Chondrocyte (in vitro differentiated cells): ENCODE measurements around the gene COL25A1. TPM values are rescaled to one million over a fixed set of nuclear protein-coding genes. Genes with fewer than 3 reads are reported as not detected.

Experiments used
- DNase-seq: peaks from one replicate; pipeline ENCODE4 v3.0.0; 2021; ENCODE audit warnings: mixed read lengths, low spot score
- H3K27ac Mint-ChIP-seq: one replicate; pipeline ENCODE4 v1.8.0; 2021; ENCODE audit warnings: mild to moderate bottlenecking, moderate library complexity, mixed read lengths; ENCODE audit not compliant: unreplicated experiment
- H3K27me3 Mint-ChIP-seq: 2 replicates; pipeline ENCODE4 v1.8.0; 2021; ENCODE audit warnings: low read depth, mixed read lengths
- H3K36me3 Mint-ChIP-seq: 2 replicates; pipeline ENCODE4 v1.8.0; 2021; ENCODE audit warnings: low read depth, mixed read lengths
- H3K4me1 Mint-ChIP-seq: 2 replicates; pipeline ENCODE4 v1.8.0; 2021; ENCODE audit warnings: low read depth, mild to moderate bottlenecking, mixed read lengths
- H3K4me3 Mint-ChIP-seq: one replicate; pipeline ENCODE4 v1.8.0; 2021; ENCODE audit warnings: mild to moderate bottlenecking, moderate library complexity, mixed read lengths; ENCODE audit not compliant: unreplicated experiment
- H3K9me3 Mint-ChIP-seq: 2 replicates; pipeline ENCODE4 v1.8.0; 2021; ENCODE audit warnings: low read depth, mixed read lengths
- long read RNA-seq: library from polyadenylated mRNA; stranded (forward); transcript quantifications from one replicate; pipeline ENCODE4 v2.0.0, GENCODE V29; 2021
- total RNA-seq: library from RNA; stranded (reverse); gene quantifications from 3 replicates; pipeline ENCODE4 v1.2.1, GENCODE V29; 2021
- TF ChIP-seq, protein P1 (sequence below): fragments of 200-600 bp; sonication (generic); IDR thresholded peaks from 2 replicates; pipeline ENCODE4 v1.5.0; 2021; ENCODE audit warnings: antibody characterized with exemption, mild to moderate bottlenecking, moderate library complexity

COL25A1 gene
- 0.45 to 1.3 TPM (median 0.62 TPM) in 3 replicates for total RNA-seq
- long read RNA-seq = 0 reads

DNA sequence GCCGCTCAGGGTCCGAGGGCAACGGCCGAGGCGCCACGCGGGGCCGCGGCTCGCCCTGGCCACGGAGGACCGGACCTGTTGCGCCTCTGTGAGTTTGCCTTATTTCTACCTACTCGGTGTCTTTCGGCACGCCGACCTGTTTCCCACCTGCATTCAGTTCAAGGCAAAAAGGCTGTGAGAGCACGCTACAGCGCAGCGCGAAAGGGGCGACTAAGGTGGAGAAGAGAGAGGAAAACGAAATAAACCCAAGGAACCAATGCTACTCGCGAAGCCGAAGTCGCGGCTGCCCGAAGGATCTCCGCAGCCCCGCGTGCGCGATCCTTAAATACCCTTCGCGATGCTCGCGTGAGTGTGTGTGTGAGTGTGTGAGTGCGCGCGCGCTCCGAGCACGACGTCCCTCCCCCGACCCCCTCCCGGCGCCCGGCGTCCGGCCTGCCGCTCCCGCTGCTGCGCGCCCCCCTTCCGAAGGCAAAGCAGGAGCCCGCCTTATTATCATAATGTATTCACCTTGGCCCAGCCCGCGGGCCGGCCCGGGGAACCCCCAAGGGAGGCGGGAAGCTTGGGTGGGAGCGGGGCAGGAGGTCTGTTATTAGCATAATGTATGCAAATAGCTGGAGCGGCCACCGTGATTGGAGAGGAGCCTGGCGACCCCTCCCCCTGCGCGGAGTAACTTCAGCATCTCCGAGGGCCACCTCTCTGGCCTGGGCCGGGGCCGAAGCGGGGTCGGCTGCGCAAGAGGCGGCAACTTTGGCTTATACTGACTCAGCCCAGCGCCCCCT lies at the start of gene COL25A1:
Gene COL25A1, minus strand, starts transcription at position 298 of the 779 bp plus-strand sequence.
- TF ChIP-seq, protein P1, sequence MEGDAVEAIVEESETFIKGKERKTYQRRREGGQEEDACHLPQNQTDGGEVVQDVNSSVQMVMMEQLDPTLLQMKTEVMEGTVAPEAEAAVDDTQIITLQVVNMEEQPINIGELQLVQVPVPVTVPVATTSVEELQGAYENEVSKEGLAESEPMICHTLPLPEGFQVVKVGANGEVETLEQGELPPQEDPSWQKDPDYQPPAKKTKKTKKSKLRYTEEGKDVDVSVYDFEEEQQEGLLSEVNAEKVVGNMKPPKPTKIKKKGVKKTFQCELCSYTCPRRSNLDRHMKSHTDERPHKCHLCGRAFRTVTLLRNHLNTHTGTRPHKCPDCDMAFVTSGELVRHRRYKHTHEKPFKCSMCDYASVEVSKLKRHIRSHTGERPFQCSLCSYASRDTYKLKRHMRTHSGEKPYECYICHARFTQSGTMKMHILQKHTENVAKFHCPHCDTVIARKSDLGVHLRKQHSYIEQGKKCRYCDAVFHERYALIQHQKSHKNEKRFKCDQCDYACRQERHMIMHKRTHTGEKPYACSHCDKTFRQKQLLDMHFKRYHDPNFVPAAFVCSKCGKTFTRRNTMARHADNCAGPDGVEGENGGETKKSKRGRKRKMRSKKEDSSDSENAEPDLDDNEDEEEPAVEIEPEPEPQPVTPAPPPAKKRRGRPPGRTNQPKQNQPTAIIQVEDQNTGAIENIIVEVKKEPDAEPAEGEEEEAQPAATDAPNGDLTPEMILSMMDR = no peak
- H3K9me3 Mint-ChIP-seq = no peaks in the 10 kb centered on the region
- DNase-seq = no peak
- peak within 1 kb of the TSS; percentile 81 for H3K4me3 Mint-ChIP-seq
- H3K4me1 Mint-ChIP-seq = peaks cover 14% of the 10 kb centered on the region
- H3K27me3 Mint-ChIP-seq = peaks cover 15% of the 10 kb centered on the region
- peak within 1 kb of the TSS; percentile 39 for H3K27ac Mint-ChIP-seq
- no peaks in the 10 kb centered on the region for H3K36me3 Mint-ChIP-seq

DNA sequence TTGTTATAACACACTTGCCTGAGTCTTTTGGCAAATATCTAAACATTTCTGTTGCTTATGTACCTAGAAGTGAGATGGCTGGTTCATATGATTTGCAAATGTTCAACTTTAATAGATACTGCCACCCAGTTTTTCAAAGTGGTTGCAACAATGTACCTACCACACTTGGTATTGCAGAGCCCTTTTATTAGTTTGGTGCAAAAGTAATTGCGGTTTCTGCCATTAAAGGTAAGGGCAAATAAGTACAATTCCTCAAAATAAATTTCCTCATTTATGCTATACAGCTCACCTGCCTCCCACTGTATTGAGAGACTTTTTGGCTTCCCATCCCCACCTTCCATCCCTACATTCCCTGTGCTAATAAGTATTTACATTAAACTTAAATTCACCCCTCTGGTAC lies 47.7 kb upstream of the COL25A1 start:
- no peak overlapping the region for H3K27ac Mint-ChIP-seq
- H3K4me3 Mint-ChIP-seq = no peak overlapping the region
- H3K9me3 Mint-ChIP-seq = peaks cover 11% of the 10 kb centered on the region
- H3K36me3 Mint-ChIP-seq = no peaks in the 10 kb centered on the region
- DNase-seq = no peak
- TF ChIP-seq, protein P1 = no peak
- peaks cover 10% of the 10 kb centered on the region for H3K27me3 Mint-ChIP-seq
- H3K4me1 Mint-ChIP-seq = no peaks in the 10 kb centered on the region

DNA sequence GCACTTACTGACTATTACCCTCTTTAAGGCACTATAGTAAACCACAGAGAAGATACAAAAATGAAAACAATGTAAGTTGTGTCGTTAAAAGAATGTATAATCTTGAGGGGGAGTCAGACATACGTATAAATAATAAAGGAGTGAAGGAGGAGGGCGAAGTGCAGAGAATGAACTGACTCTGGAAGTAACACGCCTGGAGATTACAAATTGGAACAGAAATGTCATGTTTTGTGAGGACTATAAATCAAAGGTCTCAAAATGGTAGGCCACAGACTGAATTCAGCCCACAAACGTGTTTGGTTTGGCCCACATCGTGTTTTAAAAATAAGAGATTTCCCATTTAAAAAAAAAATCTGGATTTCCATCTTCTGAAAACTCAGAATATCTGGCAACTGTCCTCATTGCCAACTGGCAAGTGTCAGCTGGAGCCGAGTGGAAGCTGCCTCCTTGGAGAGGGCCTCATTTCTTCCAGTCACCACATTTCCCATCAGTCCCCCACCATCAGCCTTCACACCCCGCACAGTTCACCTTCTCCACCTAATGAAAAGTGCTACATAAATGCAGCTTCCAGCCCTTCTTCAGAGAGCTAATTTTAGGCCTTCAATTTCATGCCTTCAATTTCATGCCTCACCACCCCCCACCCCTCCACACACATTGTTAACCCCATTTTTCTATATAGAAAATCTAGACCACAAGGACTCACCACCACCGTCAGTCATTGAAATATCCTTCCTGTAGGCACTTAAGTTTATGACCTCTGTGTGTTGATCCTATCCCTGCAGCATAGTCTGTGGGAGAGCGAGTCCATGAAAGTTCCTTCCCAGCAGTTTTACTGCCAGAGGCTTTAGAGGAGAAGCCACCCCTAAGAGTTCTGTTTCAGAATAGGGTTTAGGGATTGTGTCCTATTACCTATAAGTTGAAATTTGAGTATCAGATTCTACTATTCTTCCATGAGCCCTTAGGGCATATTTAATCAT lies 32.0 kb upstream of the COL25A1 start:
- H3K4me1 Mint-ChIP-seq = peaks cover 4% of the 10 kb centered on the region
- H3K4me3 Mint-ChIP-seq = no peak overlapping the region
- no peaks in the 10 kb centered on the region for H3K36me3 Mint-ChIP-seq
- TF ChIP-seq, protein P1 = no peak
- no peak for DNase-seq
- peaks cover 2% of the 10 kb centered on the region for H3K9me3 Mint-ChIP-seq
- H3K27me3 Mint-ChIP-seq = no peaks in the 10 kb centered on the region
- no peak overlapping the region for H3K27ac Mint-ChIP-seq

- Mint-ChIP-seq H3K4me3 (no peak overlapping the region), H3K9me3 (no peaks in the 10 kb centered on the region), H3K27ac (no peak overlapping the region), H3K4me1 (peaks cover 4% of the 10 kb centered on the region), H3K27me3 (no peaks in the 10 kb centered on the region), H3K36me3 (no peaks in the 10 kb centered on the region)
- TF ChIP-seq, protein P1 = no peak
- DNase-seq = no peak
Measured at GRCh38 chr4:109332926-109333464, 30.5 kb upstream of the COL25A1 start.

GRCh38 chr4:109327641-109328040 lies 25.2 kb upstream of the COL25A1 start:
- peaks cover 20% of the 10 kb centered on the region for H3K9me3 Mint-ChIP-seq
- H3K36me3 Mint-ChIP-seq = peaks cover 4% of the 10 kb centered on the region
- TF ChIP-seq, protein P1 = no peak
- DNase-seq = no peak
- no peak overlapping the region for H3K4me3 Mint-ChIP-seq
- no peak overlapping the region for H3K27ac Mint-ChIP-seq
- H3K4me1 Mint-ChIP-seq = no peaks in the 10 kb centered on the region
- H3K27me3 Mint-ChIP-seq = no peaks in the 10 kb centered on the region
